Astrocyte of the hippocampus (primary cell): ENCODE results near the gene TMPRSS7.

Experiments used
- DNase-seq: peaks from one replicate; pipeline ENCODE4 v3.0.0; 2011; ENCODE audit warnings: low read depth, low spot score

Gene TMPRSS7, protein sequence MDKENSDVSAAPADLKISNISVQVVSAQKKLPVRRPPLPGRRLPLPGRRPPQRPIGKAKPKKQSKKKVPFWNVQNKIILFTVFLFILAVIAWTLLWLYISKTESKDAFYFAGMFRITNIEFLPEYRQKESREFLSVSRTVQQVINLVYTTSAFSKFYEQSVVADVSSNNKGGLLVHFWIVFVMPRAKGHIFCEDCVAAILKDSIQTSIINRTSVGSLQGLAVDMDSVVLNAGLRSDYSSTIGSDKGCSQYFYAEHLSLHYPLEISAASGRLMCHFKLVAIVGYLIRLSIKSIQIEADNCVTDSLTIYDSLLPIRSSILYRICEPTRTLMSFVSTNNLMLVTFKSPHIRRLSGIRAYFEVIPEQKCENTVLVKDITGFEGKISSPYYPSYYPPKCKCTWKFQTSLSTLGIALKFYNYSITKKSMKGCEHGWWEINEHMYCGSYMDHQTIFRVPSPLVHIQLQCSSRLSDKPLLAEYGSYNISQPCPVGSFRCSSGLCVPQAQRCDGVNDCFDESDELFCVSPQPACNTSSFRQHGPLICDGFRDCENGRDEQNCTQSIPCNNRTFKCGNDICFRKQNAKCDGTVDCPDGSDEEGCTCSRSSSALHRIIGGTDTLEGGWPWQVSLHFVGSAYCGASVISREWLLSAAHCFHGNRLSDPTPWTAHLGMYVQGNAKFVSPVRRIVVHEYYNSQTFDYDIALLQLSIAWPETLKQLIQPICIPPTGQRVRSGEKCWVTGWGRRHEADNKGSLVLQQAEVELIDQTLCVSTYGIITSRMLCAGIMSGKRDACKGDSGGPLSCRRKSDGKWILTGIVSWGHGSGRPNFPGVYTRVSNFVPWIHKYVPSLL

DNA sequence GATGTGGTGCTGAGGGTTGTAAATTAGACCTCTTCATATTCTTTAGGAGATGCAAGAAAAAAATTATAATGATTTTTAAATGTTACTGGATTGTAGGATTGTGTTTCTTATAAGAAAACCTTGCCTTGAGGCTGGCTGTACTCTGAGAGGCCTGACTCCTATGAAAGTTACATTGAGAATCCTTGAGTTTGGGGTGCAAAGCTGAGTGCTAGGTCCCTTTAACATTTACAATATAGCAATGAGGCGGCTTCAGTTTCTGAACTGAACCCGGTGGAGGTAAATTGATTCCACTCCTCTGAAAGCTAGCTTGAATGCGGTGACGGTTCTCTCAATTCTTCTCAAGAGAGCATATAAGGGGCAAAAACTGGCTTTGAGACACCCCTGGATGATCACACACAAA lies at the start of gene TMPRSS7:
TSS of gene TMPRSS7 (plus strand) at position 301 of the 400 bp plus-strand sequence. CDS start 110 bp downstream, outside the sequence.
- no peak for DNase-seq

DNA sequence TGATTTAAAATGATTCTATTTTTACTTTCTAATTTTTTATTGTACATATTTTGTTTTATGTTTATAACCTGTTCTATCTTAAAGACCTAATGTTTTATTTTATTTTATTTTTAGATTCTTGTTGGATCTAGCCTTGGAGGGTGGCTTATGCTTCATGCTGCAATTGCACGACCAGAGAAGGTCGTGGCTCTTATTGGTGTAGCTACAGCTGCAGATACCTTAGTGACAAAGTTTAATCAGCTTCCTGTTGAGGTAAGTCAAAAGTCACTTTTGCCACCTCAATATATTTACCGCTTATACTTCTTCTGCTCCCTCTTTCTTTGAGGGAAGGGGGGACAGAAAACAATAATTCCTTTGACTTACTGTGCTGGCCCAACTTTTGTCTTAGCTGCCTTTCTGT lies 47.7 kb upstream of the TMPRSS7 start:
- DNase-seq = no peak

DNA sequence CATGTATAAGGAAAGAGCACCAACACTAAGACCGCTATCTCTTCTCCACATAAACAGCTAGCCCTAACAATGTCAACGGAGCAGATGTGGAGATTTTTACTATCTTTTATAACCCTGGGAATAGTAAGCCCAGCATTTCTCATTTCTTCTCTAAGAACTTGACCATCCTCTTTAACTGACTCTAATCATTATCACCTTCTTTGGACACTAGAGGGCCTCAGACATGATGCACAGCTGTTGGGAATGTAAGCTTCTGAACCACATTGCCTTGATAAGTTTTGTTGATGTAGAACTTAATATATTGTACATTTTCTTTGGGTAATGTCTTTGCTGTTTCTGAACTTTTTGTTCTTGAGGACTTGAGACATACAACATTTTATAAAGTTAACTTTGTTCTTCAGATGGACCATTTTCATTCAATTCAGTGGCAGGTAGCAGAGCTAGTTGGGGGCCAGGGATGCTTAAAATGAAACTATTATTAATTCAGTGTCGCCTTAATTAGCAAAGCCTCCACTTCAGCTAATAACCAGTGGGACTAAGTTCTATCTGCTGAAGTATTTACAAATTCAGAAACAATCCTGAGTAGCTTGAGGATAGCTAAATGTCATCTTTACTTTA lies 45.4 kb upstream of the TMPRSS7 start:
- peak; percentile 74 for DNase-seq

DNA sequence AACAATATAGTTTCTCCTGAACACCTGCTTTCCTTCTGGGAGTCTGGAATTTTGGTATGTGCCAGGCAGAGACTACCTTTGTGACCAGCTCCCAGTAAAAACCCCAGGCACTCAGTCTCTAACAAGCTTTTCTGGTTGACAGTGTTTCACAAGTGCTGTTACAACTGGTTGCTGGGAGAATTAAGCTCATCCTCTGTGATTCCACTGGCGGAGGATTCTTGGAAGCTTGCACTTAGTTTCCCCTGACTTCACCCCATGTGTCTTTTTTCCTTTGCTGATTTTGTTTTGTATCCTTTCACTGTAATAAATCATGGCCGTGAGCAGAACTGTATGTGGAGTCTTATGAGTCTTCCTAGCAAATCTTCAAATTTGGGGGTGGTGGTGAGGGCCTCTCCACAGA lies 41.5 kb upstream of the TMPRSS7 start:
- DNase-seq = no peak

DNA sequence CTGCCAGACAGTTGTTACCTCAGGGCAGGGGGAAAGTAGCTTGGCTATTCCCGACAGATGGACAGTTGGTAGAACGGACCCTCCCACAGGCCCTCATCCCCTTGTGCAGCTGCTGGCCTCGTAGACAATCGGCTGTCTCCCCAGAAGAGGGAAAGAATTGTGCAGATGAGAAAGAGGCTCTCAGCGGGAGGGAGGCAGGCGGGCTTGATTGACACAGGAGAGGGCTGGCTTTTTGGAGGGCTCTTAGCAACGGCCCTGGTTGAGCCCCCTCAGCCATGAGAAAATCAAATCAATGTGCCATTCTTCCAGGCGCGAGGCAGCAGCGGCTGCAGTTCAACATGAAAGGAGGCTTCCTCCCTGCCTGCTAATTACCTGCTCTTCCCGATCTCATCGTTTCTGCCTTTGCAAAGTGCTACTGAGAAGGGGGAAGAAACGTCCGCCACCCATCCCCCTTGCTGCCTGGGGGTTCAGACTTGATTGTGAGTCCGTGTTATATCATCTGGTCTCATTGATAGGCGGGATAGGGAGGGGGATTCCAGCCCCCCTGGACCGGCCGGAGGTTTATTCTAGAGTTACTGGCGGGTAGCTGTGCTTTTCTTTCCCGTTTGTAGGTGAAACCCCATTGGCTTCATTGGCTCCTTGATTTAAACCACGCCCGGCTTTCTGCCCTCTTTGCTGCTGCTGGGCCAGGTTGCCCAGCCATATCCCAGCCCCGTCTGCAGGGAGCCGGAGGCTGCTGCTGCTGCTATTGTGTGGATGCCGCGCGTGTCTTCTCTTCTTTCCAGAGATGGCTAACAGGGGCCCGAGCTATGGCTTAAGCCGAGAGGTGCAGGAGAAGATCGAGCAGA lies 35.7 kb upstream of the TMPRSS7 start, which contains the start of gene TAGLN3:
TSS of gene TAGLN3 (plus strand) at position 287 of the 848 bp plus-strand sequence. CDS start at position 788, 501 bp downstream.
- peak; percentile 76 for DNase-seq

DNA sequence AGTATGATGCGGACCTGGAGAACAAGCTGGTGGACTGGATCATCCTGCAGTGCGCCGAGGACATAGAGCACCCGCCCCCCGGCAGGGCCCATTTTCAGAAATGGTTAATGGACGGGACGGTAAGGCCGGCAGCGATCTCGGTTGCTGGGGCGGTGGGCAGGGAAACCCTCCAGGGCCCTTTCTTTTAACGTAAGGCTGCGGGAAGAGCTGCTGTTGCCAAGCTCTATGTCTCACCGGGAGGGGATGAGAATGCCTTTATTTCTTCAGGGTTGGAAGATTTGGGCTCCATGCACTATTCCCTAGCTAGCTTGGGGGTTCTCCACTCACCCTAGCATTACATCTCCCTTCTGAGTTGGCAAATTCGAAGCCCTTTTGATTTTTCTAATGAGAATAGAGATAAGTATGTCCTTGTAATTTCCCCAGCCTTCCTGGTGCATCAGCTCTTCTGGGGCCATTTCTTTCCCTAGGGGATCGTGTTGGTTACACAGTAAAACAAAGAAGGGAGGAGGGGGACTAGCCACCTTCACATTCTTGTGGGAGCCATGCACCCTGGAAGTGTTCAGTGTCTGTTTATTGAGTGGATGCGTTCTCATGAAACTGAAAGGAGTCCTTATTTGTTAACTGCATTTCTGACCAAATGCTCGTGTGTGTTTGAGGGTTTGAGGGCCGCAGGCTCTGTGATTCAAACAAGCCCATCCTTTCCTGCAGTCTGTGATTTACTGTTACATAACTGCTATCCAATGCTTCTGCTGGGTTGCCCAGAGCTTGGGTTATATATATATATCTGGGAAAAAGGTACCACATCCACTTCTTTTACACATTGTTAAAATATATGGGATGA lies 34.8 kb upstream of the TMPRSS7 start:
- peak; percentile 46 for DNase-seq

DNA sequence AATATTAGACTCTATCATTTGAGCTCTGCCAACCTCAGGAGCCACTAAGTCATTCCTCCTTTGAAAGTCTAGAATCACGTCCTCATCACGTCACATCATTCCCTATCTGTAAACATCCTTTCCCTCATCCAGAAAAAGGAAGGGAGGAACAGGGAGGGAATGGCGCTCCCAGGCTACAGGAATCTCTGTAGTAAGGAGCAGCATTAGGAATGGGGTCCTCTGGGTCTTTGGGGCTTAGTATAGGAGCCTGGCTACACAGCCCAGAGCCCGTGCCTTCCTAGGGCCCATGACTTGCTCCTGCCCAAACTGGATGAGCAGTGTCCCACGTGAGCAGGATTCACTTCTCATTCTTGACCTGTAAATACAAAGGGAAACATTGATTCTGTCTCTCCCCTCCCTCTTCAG lies 34.2 kb upstream of the TMPRSS7 start:
- no peak for DNase-seq

DNA sequence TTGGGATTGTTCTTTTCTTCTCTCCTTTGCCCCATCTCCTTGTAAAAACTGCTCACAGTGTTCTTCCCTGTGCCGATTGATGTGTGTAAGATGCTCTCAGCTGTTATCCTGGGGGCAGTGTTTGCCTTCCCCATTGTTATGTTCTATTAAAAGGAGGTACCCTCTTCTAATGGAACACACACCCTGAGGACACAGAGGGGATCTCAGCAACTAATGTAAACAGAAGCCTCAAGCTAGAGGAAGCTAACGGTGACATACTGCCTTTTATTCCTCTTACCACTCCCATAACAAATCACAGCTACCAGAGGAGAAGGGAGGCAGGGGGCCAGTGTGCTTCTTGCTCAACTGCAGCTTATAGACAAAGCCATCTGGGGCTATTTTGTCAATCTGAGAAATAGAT lies 33.6 kb upstream of the TMPRSS7 start:
- no peak for DNase-seq

DNA sequence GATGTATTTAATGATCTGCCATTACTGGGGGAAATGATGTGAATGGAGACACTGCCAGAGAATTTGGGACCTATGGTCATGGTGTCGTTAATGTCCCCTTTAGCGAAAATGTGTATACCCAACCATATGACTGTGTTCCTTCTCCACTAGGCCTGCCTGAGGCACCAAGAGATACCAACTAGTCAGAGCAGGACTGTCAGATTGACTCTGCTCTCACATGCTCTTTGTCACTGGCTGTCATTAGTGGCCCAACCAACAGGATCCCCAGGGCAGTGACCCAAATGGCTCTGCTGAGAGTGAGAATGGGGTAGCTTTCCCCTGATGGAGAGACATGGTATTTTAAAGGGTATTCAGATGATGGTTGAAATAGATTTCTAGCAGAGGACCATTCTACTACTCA lies 33.0 kb upstream of the TMPRSS7 start:
- no peak for DNase-seq

DNA sequence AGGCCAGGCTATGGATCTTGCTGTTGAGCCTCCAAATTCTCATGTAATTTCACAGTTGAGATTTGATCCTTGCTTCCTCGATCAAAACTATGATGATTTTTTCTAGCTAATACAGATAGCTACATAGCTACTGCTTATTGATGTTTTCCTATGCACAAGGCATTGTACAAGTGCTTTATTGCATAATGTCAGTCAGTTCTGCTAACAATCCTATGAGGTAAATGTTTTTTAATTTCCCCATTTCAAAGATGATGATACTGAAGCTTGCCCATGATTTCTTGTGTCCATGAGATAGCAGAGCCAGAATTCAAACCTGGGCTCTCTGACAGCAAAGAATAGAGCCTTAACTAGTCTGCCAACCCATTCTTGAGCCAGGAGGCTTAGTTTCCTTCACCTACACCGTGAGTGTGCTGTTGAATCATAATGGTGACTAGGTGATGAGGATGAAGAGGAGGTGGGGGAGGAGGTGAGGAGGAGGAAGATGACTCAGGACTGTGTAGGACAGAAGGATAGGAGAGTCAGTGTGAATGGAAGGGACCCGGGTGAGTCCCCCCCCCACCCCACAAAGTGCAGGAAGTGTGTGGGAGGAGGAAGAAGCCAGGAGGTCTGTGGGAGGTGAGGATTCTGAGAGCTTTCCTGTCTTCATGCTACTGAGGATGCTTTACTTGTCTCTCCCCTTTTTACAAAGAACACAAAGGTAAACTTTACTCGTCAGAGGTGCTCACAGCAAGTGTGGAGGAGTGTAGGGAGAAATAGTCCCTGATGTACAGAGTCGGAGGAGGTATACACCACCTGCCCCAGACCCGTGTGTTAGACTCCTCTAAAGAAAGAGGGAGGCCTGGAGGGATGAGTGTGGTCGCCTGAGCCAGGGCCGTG lies 32.2 kb upstream of the TMPRSS7 start:
- no peak for DNase-seq

DNA sequence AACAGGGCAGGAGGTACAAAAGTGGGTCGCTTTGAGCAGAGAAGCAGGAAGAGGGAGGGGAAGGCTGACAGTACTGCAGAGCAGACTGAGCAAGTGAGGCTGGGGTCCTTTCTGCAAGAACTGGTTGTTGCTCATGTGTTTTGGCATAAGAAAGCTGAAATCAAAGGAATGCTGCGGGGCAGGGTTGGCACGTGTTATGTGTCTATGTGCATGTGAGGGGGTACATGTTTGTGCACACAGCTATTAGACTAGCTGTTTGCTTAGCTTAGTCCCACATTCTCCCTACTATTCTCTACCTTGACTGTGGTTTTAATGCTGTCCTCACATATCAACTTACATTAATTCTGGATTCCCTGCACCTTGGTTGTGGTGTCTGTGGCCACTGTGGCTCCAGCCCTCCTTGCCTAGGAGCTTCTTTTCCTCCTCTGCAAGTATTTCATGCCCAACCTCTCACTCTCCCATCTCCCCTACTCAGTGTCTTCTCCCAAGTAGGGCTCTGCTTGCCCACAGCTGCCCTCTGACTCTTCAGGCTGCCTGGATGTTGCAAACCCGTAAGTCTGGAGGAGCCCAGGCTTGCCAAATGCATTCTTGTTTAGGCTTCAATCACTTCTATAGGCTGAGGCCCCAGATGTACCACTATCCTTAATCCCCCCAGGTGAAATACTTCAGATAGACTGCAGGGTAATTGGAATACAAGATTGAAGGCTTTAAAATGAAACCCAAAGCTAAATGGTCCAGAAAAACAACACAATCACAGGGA lies 31.0 kb upstream of the TMPRSS7 start:
- no peak for DNase-seq

DNA sequence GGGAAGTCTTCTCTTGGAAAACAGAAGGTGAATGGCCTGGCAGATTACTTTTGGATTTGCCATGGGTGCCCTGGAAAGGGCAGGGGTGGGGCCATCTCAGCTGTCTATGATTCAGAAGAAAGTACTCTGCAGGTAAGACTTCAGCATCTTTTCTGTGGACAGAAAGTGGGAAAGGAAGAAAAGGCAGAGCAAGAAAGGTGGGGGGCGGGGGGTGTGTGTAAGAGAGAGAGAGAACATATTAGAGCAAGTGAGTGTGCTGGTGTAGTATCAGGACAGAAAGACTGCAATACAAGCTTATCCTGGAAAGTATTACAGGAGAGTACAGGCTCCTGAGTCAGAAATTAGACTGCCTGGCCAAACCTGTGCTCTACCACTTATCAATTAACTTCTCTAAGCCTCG lies 30.3 kb upstream of the TMPRSS7 start:
- DNase-seq = no peak

DNA sequence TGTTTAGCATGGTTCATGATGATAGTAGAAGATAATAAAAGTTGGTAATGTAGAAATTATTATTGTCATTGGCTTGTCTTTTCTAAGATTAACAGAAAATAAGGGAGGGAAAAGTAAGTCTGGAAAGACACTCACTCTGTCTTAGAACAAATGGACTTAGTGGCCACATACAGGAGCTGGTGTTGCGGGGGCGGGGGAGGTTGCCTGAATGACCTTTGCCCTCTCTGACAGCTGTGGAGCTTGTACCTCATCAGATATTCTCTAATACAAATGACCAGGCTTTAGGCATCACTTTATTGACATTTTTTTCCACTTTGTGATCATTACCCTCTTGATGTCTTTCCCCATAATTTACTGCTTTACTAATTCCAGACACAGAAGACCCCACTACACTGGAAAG lies 29.9 kb upstream of the TMPRSS7 start:
- DNase-seq = no peak

DNA sequence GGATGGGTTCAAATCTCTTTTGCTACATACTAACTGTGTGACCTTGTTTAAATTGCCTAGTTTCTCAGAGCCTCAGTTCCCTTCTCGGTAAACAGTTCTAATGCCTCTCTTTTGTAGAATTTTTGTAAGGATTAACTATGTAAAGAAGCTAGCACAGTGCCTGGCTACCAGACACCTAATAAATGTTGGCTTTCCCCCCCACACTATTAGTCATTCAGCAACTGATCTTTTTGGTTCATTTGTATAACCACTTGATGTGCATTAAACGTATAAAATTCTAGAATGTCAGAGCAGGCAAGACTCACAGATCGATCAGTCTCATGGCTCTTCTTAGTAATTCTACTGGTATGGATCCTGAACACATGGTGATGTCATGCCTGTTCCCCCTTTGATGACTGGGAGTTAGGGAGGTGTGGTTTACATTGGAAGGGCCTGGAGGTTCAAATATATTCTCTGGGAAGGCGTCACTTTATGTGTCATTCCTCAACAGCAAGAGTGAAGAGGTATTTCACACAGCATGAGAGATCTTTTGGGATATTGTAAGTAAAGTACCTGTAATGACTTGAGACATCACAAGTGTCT lies 29.4 kb upstream of the TMPRSS7 start:
- DNase-seq = no peak

DNA sequence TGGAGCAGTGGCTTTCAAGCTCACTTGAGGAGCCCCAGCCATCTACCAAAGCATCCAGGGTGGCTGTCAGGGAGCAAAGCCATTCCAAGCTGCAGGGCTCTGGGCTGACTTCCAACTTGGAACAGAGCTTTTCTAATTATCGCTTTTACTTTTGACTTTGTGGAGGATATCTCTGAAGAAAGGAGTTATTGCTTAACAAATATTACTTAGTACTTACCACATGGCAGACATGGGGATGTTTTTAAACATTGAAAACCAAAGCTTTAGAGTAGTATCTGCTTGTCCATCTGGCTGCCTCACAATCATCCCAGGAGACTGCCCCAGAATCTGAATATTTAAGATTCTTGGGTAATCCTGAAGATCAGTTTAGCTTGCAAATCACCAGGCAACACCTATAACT lies 26.9 kb upstream of the TMPRSS7 start:
- DNase-seq = peak; percentile 50

DNA sequence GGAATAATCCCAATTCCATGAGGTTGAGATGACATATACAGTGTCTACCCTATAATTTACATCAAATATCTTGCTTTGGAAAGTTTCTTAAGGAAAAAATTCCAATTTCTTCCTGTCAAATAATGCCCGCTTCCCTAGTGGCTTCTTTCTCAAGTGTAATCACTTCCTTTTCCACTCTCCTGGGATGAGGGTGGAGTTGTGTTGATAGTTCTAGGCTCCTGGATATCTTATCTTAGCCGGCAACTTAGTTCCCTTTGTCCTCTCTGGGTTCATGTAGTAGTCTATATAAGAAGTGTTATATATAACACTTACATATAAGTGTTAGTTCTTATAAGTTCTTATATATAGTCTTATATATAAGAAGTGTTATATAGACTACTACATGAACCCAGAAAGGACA lies 24.9 kb upstream of the TMPRSS7 start:
- DNase-seq = no peak

DNA sequence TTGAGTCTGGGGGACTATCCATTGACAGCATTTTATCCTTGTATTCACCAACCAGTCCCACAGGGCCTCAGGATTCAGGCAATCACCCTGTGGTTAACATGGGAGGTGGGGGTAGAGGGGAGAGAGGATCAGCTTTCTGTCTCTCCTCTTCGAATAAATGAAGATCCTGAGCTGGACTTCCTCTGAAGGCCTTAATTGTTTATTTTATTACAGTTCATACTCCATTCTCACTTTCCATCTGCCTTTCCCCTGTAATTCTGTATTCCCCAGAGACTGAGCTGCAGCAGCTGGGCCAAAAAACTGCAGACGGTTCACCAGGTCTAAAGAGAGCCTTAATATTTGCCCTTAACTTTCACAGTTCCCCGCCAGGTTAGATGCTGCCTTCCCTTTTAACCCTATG lies 23.9 kb upstream of the TMPRSS7 start:
- DNase-seq = no peak

DNA sequence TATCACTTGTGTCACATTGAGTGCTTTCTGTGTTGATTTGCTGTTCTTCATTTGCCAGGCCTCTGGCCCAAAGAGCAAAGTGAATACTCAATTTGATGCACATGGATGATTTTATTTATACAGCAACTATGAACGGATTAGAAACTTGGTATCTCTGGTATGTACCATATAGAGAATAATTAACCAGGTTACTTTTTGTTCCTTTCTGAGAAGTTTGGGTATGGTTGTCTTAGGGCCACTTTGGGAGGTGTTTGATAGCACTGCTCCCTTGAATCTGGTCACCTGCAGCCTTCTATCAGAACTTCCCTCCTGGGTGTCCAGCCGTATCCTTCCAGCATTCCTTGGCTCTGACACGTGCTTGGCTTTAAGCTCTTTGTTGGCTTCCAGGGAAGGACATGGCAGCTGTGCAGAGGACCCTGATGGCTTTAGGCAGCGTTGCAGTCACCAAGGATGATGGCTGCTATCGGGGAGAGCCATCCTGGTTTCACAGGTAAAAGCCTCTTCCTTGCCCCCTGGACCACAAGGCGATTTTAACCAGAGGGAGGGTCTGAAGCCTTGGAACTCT lies 23.1 kb upstream of the TMPRSS7 start:
- DNase-seq = no peak
